K562 (cell line): ENCODE results near the gene IL27RA. TPM values are rescaled to one million over a fixed set of nuclear protein-coding genes. Genes with fewer than 3 reads are reported as not detected.

Experiments used
- ATAC-seq: fragments of 200-7000 bp; cut with Tn5 transposase; 3 replicates; pipeline ENCODE4 v1.9.1; 2020; ENCODE audit warnings: moderate library complexity
- BruUV-seq: library from RNA; stranded (reverse); fragments of 400-500 nt; replicated peaks from 2 replicates; lab custom pipeline; 2021; lab: Mats Ljungman, UMichigan
- CTCF ChIA-PET: fragments of 300-600 bp; formaldehyde crosslinking; extraction: SDS; loops from one replicate; lab custom pipeline; 2021; ENCODE audit warnings: low intra/inter-chr PET ratio; lab: Yijun Ruan, JAX
- POLR2A ChIA-PET: fragments of 300-600, 350-650 bp; sonication (Branson Sonifier 250); formaldehyde crosslinking; extraction: SDS; loops from one replicate; lab custom pipeline; 2021; ENCODE audit warnings: antibody characterized with exemption, inconsistent platforms; lab: Yijun Ruan, JAX
- DNase-seq, 4 experiments: peaks; one replicate each; pipeline versions ENCODE4 v3.0.0 to v3.0.0-alpha.2; 2011 to 2018; ENCODE audit warnings: low spot score in 3 of 4, mixed read lengths in 3 of 4; ENCODE audit errors: extremely low read depth in 1 of 4
- FAIRE-seq: peaks from 2 replicates; lab custom pipeline; 2011; peaks lifted over from hg19 to GRCh38; lab: Jason Lieb, UNC
- H2AFZ ChIP-seq: 2 replicates; pipeline ENCODE4 v1.6.0; 2011; ENCODE audit warnings: low read depth, low read length, control low read depth, inconsistent platforms
- H3K27ac ChIP-seq: fragments of 200-600 bp; 3 replicates; pipeline ENCODE4 v1.8.0; 2011; ENCODE audit warnings: low read depth, mild to moderate bottlenecking, control low read depth, inconsistent platforms, low read length, moderate library complexity, mixed read lengths; ENCODE audit errors: extremely low read depth
- H3K27me3 ChIP-seq, 2 experiments: fragments of 300-600 bp in 1 of 2; 2 replicates in 1 of 2; 3 replicates in 1 of 2; pipeline versions ENCODE4 v1.6.0 to v1.8.0; 2011; ENCODE audit warnings: inconsistent platforms in 2 of 2, low read length in 2 of 2, mild to moderate bottlenecking in 1 of 2, mixed read lengths in 1 of 2, moderate library complexity in 1 of 2; ENCODE audit not compliant: control insufficient read depth in 2 of 2, insufficient read depth in 2 of 2
- H3K36me3 ChIP-seq: fragments of 300-600 bp; 3 replicates; pipeline ENCODE4 v1.8.0; 2011; ENCODE audit warnings: mild to moderate bottlenecking, low read length, inconsistent platforms; ENCODE audit not compliant: control insufficient read depth, insufficient read depth
- H3K4me1 ChIP-seq, 2 experiments: fragments of 200-600 bp in 1 of 2; replicated peaks in 1 of 2; 2 replicates in 1 of 2; 3 replicates in 1 of 2; pipeline versions ENCODE4 v1.5.1 to v1.8.0; 2011; ENCODE audit warnings: inconsistent platforms in 2 of 2, low read length in 2 of 2, mild to moderate bottlenecking in 1 of 2, mixed read lengths in 1 of 2, moderate library complexity in 1 of 2; ENCODE audit not compliant: control insufficient read depth in 2 of 2, insufficient read depth in 2 of 2
- H3K4me2 ChIP-seq: 2 replicates; pipeline ENCODE4 v1.6.1; 2011; ENCODE audit warnings: low read length, control low read depth, inconsistent platforms, mixed read lengths; ENCODE audit not compliant: insufficient read depth
- H3K4me3 ChIP-seq: fragments of 200-600 bp; sonication (generic), shearing (Covaris generic); 2 replicates; pipeline ENCODE4 v1.5.1; 2016; ENCODE audit warnings: control low read depth, inconsistent platforms
- H3K79me2 ChIP-seq: fragments of 200-600 bp; 3 replicates; pipeline ENCODE4 v1.8.0; 2011; ENCODE audit warnings: low read length, inconsistent platforms; ENCODE audit not compliant: control insufficient read depth, insufficient read depth
- H3K9ac ChIP-seq, 2 experiments: 2 replicates each; pipeline versions ENCODE4 v1.6.0 to v1.6.1; 2011; ENCODE audit warnings: low read depth in 2 of 2, low read length in 2 of 2, control low read depth in 1 of 2, inconsistent platforms in 1 of 2, mild to moderate bottlenecking in 1 of 2, mixed read lengths in 1 of 2; ENCODE audit not compliant: insufficient read depth in 1 of 2
- H3K9me1 ChIP-seq: one replicate; pipeline ENCODE4 v1.6.0; 2011; ENCODE audit warnings: inconsistent platforms, mild to moderate bottlenecking, low read length, moderate library complexity; ENCODE audit not compliant: control insufficient read depth, insufficient read depth
- H3K9me3 ChIP-seq: replicated peaks from 2 replicates; pipeline ENCODE4 v1.5.1; 2011; ENCODE audit warnings: low read depth, low read length, inconsistent platforms; ENCODE audit not compliant: control insufficient read depth, insufficient read depth
- H4K20me1 ChIP-seq: replicated peaks from 2 replicates; pipeline ENCODE4 v1.6.1; 2011; ENCODE audit warnings: low read length, inconsistent platforms, mixed read lengths; ENCODE audit not compliant: control insufficient read depth, insufficient read depth
- DNMT1 ChIP-seq: fragments of 450-650 bp; IDR thresholded peaks from 2 replicates; pipeline ENCODE4 v1.6.1; 2016; ENCODE audit warnings: antibody characterized with exemption, mild to moderate bottlenecking
- WGBS: fragments of 100-300 bp; shearing (Covaris generic); methylation state at CpG from one replicate; pipeline ENCODE4 v1.1.6; 2016; ENCODE audit warnings: low coverage, mixed read lengths; ENCODE audit not compliant: insufficient coverage; ENCODE audit errors: missing lambda C conversion rate; 5-methylcytosine and 5-hydroxymethylcytosine counted together
- in situ Hi-C: fragments of 300-500 bp; cut with MboI; formaldehyde crosslinking; loops from 4 replicates; pipeline ENCODE4 v1.15.0; 2018; ENCODE audit warnings: inconsistent platforms, mixed read lengths
- intact Hi-C: fragments of 100-400 bp; cut with micrococcal nuclease; formaldehyde crosslinking; loops from 2 replicates; pipeline ENCODE4 v1.14.2; 2022
- polyA plus RNA-seq, 8 experiments: library from polyadenylated mRNA; depleted of rRNA in 4 of 8; stranded (reverse) in 5 of 8; unstranded in 3 of 8; fragments of >200 nt; fragmentation: Nextera tagmentation in 2 of 8; fragmentation: Illumina TruSeq in 1 of 8; extraction: Ambion mirVana in 2 of 8; extraction: Trizol in 1 of 8; gene quantifications; 2 replicates each; pipeline versions ENCODE4 v1.2.1 to v1.2.3, GENCODE V29; 2011 to 2014; ENCODE audit warnings: inconsistent platforms in 1 of 8, missing spikeins in 1 of 8
- total RNA-seq, 7 experiments: library from RNA; depleted of rRNA in 6 of 7; stranded (reverse); fragments of >200 nt in 6 of 7; fragmentation: Illumina TruSeq in 2 of 7; extraction: Trizol in 2 of 7; gene quantifications; 2 replicates each; pipeline versions ENCODE4 v1.2.1 to v1.2.3, GENCODE V29; 2011 to 2021; ENCODE audit warnings: low replicate concordance in 1 of 7
- TF ChIP-seq, protein P1 (sequence below): sonication (generic); formaldehyde crosslinking; IDR thresholded peaks from 2 replicates; pipeline ENCODE4 v1.8.1; 2023; ENCODE audit warnings: mild to moderate bottlenecking, missing genetic modification reagents
- TF ChIP-seq, protein P2 (sequence below): sonication (generic); formaldehyde crosslinking; IDR thresholded peaks from 2 replicates; pipeline ENCODE4 v1.8.0; 2022; ENCODE audit warnings: missing genetic modification reagents, mild to moderate bottlenecking, moderate library complexity, borderline replicate concordance

Gene IL27RA
- total and polyA plus RNA-seq, 9 of the 15 experiments (the other 6 are each of a cell fraction or from before 2014, with no cell fraction given) = 1.9 to 15.9 (median 12.0) TPM

DNA sequence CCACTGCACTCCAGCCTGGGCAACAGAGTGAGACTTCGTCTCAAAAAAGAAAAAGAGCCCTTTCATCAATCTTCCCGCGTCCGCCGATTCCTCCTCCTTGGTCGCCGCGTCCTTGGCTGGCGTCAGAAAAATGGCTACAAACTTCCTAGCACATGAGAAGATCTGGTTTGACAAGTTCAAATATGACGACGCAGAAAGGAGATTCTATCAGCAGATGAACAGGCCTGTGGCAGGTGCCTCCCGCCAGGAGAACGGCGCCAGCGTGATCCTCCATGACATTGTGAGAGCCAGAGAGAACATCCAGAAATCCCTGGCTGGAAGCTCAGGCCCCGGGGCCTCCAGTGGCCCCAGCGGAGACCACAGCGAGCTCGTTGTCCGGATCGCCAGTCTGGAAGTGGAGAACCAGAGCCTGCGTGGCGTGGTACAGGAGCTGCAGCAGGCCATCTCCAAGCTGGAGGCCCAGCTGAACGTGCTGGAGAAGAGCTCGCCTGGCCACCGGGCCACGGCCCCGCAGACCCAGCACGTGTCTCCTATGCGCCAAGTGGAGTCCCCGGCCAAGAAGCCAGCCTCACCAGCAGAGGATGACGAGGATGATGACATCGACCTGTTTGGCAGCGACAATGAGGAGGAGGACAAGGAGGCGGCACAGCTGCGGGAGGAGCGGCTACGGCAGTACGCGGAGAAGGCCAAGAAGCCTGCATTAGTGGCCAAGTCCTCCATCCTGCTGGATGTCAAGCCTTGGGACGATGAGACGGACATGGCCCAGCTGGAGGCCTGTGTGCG lies 38.9 kb downstream of the IL27RA start:
- no peaks in the 10 kb centered on the region for H3K9me1 ChIP-seq
- H3K9ac ChIP-seq = peak overlapping the region in 1 of 2 experiments; percentile 26; a peak in 1 of 4 replicates
- H3K27me3 ChIP-seq = no peaks in the 10 kb centered on the region
- no peak overlapping the region for H3K4me3 ChIP-seq
- H2AFZ ChIP-seq = no peak overlapping the region
- FAIRE-seq (no peak), ATAC-seq (no peak), DNase-seq (no peak)
- H3K4me1 ChIP-seq = peaks cover 9 to 47% of the 10 kb centered on the region in 2 experiments; a peak in 4 of 5 replicates
- ChIA-PET POLR2A (interaction anchor here (0.6 to 1.0 kb wide), 4 partner anchors 9 to 12 kb away, joined by 3 to 4 read pairs (median 4); no protein-coding TSS in a partner anchor), CTCF (no interaction called here)
- intact Hi-C loops = no loop called here
- no peaks in the 10 kb centered on the region for H4K20me1 ChIP-seq
- WGBS = 75% methylated on average over 22 of the region's 43 CpGs
- H3K79me2 ChIP-seq = peaks cover 19% of the 10 kb centered on the region
- H3K9me3 ChIP-seq = no peaks in the 10 kb centered on the region
- no peak for TF ChIP-seq DNMT1
- TF ChIP-seq, protein P1, sequence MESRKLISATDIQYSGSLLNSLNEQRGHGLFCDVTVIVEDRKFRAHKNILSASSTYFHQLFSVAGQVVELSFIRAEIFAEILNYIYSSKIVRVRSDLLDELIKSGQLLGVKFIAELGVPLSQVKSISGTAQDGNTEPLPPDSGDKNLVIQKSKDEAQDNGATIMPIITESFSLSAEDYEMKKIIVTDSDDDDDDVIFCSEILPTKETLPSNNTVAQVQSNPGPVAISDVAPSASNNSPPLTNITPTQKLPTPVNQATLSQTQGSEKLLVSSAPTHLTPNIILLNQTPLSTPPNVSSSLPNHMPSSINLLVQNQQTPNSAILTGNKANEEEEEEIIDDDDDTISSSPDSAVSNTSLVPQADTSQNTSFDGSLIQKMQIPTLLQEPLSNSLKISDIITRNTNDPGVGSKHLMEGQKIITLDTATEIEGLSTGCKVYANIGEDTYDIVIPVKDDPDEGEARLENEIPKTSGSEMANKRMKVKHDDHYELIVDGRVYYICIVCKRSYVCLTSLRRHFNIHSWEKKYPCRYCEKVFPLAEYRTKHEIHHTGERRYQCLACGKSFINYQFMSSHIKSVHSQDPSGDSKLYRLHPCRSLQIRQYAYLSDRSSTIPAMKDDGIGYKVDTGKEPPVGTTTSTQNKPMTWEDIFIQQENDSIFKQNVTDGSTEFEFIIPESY (CRISPR knock-in tag) = peak; percentile 90
- TF ChIP-seq, protein P2, sequence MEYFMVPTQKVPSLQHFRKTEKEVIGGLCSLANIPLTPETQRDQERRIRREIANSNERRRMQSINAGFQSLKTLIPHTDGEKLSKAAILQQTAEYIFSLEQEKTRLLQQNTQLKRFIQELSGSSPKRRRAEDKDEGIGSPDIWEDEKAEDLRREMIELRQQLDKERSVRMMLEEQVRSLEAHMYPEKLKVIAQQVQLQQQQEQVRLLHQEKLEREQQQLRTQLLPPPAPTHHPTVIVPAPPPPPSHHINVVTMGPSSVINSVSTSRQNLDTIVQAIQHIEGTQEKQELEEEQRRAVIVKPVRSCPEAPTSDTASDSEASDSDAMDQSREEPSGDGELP (CRISPR knock-in tag) = 0 out of 2 replicates have a peak, but pooled peaks have one; percentile 13
- no peaks in the 10 kb centered on the region for H3K36me3 ChIP-seq
- no peak overlapping the region for H3K4me2 ChIP-seq
- no peak overlapping the region for H3K27ac ChIP-seq
- BruUV-seq = no TSS peak
- in situ Hi-C loops = loop anchor here (5.0 to 25.0 kb wide), 2 partner anchors 188 to 483 kb away; no protein-coding TSS in a partner anchor
